Breast epithelium (tissue), 3 donors: ENCODE results near the gene MEG3.

Experiments used
- CTCF ChIP-seq, 3 donors: fragments of 450-650 bp; IDR thresholded peaks; one replicate each; pipeline ENCODE4 v1.5.1; 2016 to 2017; ENCODE audit warnings: antibody characterized with exemption in 3 of 3, mild to moderate bottlenecking in 3 of 3, moderate library complexity in 3 of 3
- POLR2A ChIP-seq: fragments of 450-650 bp; IDR thresholded peaks from one replicate; pipeline ENCODE4 v1.6.1; 2016; ENCODE audit warnings: antibody characterized with exemption, mild to moderate bottlenecking, moderate library complexity

DNA sequence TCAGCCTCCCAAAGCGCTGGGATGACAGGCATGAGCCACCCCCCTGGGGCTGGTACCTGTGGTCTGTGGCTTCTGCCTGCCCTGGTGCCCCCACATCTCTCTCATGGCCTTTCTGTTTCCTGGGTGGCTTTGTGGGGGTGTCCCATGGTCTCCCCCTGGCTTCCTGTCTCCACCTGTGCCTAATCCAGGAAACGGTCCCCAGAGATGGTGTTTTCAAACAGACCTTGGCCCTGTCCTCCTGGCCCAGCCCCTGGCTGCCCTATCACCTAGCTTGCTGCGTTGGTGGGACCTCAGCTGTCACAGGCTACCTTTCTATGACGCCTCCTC is 18.1 kb downstream of the MEG3 start:
- TF ChIP-seq CTCF (IDR thresholded peaks at IDR 0.05), result no peak
- TF ChIP-seq POLR2A, result no peak
